GM12874 (cell line): ENCODE results near the gene HTT.

ENCODE experiments used
- TF ChIP-seq, protein P1 (sequence below): IDR thresholded peaks from 2 replicates; pipeline ENCODE4 v1.5.1; 2011; ENCODE audit warnings: low read depth, mild to moderate bottlenecking, control low read depth, low read length, moderate library complexity; ENCODE audit not compliant: insufficient read depth

Gene HTT

DNA sequence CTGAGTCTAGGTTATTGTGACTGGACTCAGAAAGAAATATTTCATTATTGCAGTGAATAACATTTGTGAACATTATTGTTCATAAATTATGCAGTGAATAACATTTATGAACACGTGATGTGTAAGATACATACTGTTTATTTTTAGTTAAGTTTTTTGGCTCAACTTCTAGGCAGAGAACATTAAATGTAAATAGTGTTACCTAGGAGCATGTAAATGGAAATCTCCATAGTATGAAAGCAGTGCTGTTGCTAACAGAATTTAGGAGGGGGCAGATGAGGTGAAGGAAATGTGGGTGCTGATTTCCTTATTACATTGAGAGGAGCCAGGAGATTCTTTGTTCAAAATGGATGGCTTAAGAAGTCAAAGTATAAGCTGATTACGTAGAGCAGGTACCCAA is 45.0 kb downstream of the HTT start:
- TF ChIP-seq, protein P1, sequence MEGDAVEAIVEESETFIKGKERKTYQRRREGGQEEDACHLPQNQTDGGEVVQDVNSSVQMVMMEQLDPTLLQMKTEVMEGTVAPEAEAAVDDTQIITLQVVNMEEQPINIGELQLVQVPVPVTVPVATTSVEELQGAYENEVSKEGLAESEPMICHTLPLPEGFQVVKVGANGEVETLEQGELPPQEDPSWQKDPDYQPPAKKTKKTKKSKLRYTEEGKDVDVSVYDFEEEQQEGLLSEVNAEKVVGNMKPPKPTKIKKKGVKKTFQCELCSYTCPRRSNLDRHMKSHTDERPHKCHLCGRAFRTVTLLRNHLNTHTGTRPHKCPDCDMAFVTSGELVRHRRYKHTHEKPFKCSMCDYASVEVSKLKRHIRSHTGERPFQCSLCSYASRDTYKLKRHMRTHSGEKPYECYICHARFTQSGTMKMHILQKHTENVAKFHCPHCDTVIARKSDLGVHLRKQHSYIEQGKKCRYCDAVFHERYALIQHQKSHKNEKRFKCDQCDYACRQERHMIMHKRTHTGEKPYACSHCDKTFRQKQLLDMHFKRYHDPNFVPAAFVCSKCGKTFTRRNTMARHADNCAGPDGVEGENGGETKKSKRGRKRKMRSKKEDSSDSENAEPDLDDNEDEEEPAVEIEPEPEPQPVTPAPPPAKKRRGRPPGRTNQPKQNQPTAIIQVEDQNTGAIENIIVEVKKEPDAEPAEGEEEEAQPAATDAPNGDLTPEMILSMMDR, result no peak

DNA sequence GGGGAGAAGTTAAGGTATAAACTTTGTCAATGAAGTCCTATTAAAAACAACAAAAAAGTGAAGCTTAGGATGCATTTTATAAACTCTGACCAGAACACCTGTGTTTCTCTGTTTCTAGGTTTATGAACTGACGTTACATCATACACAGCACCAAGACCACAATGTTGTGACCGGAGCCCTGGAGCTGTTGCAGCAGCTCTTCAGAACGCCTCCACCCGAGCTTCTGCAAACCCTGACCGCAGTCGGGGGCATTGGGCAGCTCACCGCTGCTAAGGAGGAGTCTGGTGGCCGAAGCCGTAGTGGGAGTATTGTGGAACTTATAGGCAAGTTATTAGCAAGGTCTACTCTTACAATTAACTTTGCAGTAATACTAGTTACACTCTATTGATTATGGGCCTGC is 46.6 kb downstream of the HTT start:
- TF ChIP-seq, protein P1, result no peak

DNA sequence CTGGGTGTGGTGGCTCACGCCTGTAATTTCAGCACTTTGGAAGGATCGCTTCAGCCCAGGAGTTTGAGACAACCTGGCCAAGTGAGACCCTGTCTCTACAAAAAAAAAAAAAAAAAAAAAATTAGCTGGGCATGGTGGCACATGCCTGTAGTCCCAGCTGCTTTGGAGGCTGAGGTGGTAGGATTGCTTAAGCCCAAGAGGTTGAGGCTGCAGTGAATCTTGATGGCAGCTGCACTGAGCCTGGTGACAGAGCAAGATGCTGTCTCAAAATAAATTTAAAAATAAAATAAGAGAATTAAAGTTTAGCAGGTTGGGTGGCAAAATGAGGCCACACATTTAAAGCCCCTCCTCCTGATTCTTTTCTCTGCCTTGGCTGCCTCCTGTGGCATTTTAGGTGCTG is 47.1 kb downstream of the HTT start:
- TF ChIP-seq, protein P1, result no peak

DNA sequence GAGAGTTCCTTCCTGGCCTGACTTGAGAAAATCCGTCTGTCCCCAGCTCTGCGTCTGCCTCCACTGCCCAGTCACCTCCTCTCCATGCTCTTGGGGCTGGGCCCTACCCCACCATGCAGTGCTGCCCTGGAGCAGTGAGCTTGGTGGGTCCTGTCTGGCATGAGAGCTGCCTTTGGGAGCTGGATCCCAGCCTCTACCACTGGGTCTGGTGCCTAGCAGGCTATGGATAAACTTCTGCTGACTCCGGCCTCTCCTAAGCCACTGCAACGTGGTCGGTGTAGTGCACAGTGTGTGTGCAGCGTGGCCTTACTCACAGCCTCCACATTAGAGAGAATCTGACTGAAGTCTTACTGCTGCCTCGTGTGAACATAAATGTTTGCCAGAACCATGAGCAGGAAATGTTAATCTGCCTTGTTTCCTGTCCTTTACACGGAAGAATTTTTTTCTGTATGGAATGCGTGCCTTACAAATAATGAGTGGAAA is 47.6 kb downstream of the HTT start:
- TF ChIP-seq, protein P1, result no peak

DNA sequence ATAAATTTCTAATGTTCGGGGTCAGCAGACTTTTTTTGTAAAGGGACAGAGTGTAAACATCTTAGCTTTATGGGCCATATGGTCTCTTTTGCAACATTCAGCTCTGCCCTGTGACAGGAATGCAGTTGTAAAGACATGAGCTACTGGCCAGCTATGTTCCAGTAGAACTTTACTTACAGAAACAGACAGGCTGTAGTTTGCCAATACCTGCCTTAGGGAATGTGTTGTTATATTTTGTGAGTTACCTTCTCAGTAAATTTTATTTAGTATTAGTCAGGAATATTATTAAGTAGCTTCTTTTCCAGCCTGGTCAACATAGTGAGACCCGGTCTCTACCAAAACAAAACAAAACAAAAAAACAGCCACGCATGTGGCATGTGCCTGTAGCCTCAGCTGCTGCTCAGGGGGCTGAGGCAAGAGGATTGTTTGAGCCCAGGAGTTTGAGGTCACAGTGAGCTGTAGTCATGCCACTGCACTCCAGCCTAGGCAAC is 48.7 kb downstream of the HTT start:
- TF ChIP-seq, protein P1, result no peak

DNA sequence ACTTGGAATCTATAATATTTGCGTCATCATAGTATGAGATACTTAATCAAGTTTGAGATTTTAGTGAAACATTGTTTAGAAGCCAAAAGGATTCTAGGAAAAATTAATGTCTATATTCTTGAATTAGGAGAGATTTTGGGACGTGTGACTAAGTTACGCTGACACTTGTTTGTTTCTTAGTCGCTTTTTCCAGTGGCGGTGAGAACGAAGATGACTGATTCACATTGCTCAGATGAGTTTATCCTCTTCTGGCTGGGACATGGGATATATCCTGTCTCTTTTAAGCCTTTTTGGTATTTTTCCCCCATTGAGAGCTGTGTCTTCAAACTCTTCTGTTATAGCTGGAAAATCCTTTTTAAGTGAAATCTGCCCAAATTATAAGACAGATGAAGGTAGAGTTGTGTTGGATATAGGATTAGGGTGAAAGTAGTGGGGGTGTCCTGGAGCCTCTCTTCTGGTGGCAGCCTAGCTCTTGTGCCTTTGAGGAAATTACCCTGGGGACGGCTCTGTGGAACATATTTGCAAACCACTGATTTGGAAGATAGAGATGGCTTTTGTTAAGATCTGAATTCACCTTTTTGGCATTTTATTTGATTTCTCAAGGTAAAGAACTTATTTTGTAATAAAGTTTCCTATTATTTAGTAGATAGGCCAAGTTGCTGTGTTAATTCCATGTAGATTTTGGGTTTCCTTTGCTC is 49.7 kb downstream of the HTT start:
- TF ChIP-seq, protein P1, result no peak

DNA sequence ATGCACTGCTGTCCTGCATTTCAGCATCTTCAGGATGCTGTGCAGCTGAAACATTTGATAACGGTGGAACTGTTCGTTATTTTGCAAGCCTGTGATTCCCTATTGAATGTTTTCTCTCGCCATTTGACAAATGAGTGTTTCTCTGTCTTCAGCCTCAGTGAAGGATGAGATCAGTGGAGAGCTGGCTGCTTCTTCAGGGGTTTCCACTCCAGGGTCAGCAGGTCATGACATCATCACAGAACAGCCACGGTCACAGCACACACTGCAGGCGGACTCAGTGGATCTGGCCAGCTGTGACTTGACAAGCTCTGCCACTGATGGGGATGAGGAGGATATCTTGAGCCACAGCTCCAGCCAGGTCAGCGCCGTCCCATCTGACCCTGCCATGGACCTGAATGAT is 52.6 kb downstream of the HTT start:
- TF ChIP-seq, protein P1, result no peak

DNA sequence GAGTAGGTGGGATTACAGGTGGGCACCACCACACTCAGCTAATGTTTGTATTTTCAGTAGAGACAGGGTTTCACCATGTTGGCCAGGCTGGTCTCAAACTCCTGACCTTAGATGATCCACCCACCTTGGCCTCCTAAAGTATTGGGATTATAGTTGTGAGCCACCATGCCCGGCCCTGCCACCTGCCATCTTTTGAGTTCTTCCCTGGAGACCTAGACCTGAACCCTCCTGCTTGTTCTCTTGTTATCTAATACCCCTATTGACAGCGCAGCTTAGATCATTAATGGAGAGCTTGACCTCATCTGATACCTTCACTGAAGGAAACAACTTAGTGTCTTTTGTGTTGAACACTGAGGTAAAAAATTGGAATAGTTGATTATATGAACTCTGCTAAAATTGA is 53.6 kb downstream of the HTT start:
- TF ChIP-seq, protein P1, result no peak
